Pericardium fibroblast (primary cell): ENCODE results near the gene ITLN1. TPM values are rescaled to one million over a fixed set of nuclear protein-coding genes. Genes with fewer than 3 reads are reported as not detected.

Source experiments
- total RNA-seq: library from RNA; depleted of rRNA; stranded (reverse); fragments of >200 nt; gene quantifications from 2 replicates; pipeline ENCODE4 v1.2.3, GENCODE V29; 2015

The ITLN1 gene
- total RNA-seq, result 3.5 and 123 TPM in 2 replicates

DNA sequence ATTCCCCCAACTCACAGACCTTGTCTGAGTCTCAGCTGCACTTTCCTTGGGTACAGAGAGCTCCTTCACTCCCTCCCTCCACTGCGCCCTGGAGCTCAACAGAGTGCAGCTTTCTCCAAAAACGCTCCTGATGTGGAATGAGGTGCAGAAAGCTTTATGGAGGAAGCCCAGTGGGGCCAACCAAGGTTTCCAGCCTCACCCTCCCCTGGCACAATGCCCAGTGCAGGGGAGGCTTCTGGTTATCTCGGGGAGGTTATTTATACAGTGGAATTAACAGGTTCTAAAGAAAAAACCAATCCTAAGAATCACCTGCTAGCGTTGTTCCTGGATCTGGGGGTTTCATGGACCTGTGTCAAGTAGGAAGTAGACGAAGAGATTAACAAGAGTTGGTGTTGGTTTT is at the start of gene ITLN1:
Gene ITLN1 (minus strand): TSS at position 139 of the 400 bp plus-strand sequence. CDS start 303 bp downstream, outside the sequence.

DNA sequence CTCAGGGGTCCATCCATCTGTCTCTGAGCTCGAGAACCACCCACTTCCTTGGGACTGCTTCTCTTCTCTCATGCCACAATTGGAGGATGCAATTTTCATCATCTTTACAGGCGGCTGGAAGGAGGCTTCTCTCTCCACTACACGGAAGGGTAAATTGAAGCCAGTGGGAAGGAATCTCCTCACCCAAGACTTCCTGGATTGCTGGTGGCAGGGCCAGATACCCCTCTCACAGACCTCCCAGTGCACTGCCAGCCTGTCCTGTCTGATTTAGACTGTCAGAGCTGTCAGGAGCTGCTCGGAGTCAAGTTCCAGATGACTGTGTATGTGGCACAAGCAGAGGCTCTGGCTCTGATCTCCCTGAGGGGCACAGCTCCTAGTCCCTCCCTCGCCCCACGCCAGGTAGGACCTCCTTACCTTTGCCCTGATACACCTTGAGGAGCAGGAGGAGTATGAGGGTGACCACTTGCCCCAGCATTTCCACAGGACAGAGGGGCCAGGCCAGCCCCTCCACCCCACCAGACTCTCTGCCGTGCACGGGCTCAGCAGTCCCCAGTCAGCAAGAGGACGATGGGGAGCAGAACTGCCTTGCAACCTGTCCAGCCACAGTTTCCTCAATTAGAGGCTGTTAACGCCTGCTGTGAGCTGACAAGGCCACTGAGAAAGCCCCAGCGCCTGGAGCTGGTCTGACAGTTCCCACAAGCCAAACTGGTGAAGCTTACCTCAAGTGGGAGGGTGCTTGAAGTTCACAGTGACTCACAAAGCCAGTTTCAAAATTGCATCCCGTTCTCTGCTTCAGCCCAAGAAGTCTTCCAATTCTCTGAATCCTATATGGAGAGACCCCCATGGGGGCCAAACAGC is 22.5 kb downstream of the ITLN1 start, which contains the start of gene CD244:
Gene CD244 (minus strand): TSS at position 685 of the 858 bp plus-strand sequence. CDS start 210 bp downstream, at position 475.

Other genes with a start within 250 kb of the ITLN1 start
- not detected in 2 replicates for gene SLAMF1, start 238.1 kb downstream of the ITLN1 start, total RNA-seq
- not detected in 2 replicates for gene CD48, start 173.4 kb downstream of the ITLN1 start, total RNA-seq
- gene SLAMF7, start 145.9 kb downstream of the ITLN1 start, total RNA-seq, result not detected in 2 replicates
- gene LY9, start 89.0 kb downstream of the ITLN1 start, total RNA-seq, result not detected in 2 replicates
- gene CD244, start 22.3 kb downstream of the ITLN1 start, total RNA-seq, result 0.70 and 4.0 TPM in 2 replicates
- gene ITLN2, start 69.6 kb upstream of the ITLN1 start, total RNA-seq, result 0.47 TPM in 1 of 2 replicates, not detected in the other
- 6.6 and 11.7 TPM in 2 replicates for gene F11R, start 136.0 kb upstream of the ITLN1 start, total RNA-seq
- 37.9 TPM in 1 of 2 replicates, not detected in the other for gene TSTD1, start 153.8 kb upstream of the ITLN1 start, total RNA-seq
- 33.5 and 36.9 TPM in 2 replicates for gene USF1, start 160.8 kb upstream of the ITLN1 start, total RNA-seq
- gene ARHGAP30, start 184.7 kb upstream of the ITLN1 start, total RNA-seq, result not detected in 2 replicates
- 0.12 TPM in 1 of 2 replicates, not detected in the other for gene NECTIN4, start 204.4 kb upstream of the ITLN1 start, total RNA-seq
- 0.58 and 3.3 TPM in 2 replicates for gene KLHDC9, start 213.2 kb upstream of the ITLN1 start, total RNA-seq
- 39.3 and 49.1 TPM in 2 replicates for gene PFDN2, start 232.9 kb upstream of the ITLN1 start, total RNA-seq
- 20.6 and 24.7 TPM in 2 replicates for gene NIT1, start 232.9 kb upstream of the ITLN1 start, total RNA-seq
- gene DEDD, start 247.5 kb upstream of the ITLN1 start, total RNA-seq, result 18.0 and 18.2 TPM in 2 replicates